NOMO-1 (cell line): ENCODE results near the gene RUVBL1.
"Not testable (repeated sequence)": the region's sequence is repeated elsewhere in the genome, so short reads cannot be mapped to it uniquely, and the experiment has no call there.

Experiments
- DNase-seq, 2 experiments: peaks; one replicate each; lab custom pipeline; 2025; ENCODE audit not compliant: unreplicated experiment in 2 of 2; lab: John Stamatoyannopoulos, UW

The RUVBL1 gene

DNA sequence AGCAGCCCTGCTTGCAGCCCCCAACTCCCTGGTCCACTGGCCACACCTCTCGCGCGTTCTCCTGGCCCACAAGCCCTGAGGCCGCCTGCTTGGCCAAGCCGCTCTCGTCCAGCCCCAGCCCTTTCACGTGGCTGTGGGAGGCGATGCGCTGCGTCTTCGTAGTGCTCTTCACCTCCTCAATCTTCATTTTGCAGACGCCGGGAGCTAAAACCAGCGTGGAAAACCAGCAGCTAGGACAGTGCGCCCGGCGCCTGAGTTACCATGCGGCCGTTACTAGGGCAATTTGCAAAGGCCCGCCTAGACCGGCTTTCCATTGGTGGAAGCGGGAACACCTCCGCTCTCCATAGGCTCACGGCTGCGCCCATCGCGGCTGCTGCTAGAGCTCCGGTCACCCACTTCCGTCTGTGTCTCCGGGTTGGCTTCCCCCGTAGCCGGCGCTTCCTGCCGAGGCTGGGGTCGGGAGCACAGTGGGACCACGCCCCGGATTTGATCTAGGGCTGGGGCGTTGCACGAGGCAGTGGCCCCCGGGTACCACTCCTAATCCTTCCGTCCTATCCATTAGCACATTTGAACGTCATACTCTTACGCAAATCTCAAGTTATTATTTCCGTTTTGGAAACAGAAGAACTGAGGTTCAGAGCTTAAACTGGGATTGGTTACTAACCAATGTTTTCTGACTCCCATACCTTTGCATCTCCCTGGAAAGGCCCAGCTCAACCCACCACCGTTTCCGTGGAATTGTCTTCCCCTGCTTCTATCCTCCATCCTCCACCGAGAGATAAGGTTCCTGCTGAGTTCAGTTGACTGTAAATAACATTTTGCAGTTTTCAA is at the start of gene RUVBL1:
Gene RUVBL1 (minus strand): TSS at position 275 of the 831 bp plus-strand sequence. CDS start 88 bp downstream, at position 187.
- DNase-seq, result peak; percentile 100

- DNase-seq, result no peak
Observed at GRCh38 chr3:128173200-128173599, 49.6 kb upstream of the RUVBL1 start.

GRCh38 chr3:128170866-128171516 is 47.4 kb upstream of the RUVBL1 start:
- peak; percentile 47 to 69 for DNase-seq

GRCh38 chr3:128168836-128169235 is 45.2 kb upstream of the RUVBL1 start:
- peak; percentile 36 to 79 for DNase-seq

- peak; percentile 69 to 85 for DNase-seq
Observed at GRCh38 chr3:128167973-128168674, 44.5 kb upstream of the RUVBL1 start.

GRCh38 chr3:128167646-128167972 is 44.0 kb upstream of the RUVBL1 start:
- DNase-seq, result no peak

- DNase-seq, result no peak
Observed at GRCh38 chr3:128166971-128167453, 43.4 kb upstream of the RUVBL1 start.

DNA sequence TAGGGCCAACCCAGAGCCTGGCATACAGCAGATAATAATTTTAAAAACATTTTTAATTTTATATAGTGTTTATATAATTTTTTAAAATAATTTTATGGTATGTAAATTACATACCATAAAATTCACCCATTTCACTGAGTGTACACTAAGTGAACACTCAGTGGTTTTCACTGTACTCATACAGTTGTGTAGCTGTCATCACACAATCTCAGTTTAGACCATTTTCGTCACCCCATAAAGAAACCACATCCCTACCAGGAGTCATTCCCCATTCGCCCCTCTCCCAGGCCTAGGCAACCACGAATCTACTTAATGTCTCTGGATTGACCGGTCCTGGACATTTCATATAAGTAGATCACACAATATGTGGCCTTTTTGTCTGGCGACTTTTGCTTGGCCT is 39.8 kb upstream of the RUVBL1 start:
- DNase-seq, result no peak

DNA sequence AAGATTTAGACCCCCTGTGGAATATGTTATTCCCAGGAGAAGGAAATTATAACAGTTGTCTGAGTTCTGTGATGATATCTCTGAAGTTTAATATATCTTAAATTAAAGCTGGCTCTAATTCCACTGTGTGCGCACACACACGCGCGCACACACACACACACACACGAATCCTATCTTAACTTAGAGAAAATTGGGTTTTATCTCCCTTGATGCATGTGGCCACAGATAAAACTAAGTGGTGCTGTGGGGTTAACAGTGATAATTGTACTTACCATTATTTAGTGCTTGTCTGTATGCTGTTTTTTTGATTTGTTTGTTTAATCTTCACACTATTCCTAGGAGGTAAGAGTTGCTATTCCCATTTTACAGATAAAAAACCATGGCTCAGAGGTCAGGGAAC is 37.0 kb upstream of the RUVBL1 start:
- DNase-seq, result no peak

DNA sequence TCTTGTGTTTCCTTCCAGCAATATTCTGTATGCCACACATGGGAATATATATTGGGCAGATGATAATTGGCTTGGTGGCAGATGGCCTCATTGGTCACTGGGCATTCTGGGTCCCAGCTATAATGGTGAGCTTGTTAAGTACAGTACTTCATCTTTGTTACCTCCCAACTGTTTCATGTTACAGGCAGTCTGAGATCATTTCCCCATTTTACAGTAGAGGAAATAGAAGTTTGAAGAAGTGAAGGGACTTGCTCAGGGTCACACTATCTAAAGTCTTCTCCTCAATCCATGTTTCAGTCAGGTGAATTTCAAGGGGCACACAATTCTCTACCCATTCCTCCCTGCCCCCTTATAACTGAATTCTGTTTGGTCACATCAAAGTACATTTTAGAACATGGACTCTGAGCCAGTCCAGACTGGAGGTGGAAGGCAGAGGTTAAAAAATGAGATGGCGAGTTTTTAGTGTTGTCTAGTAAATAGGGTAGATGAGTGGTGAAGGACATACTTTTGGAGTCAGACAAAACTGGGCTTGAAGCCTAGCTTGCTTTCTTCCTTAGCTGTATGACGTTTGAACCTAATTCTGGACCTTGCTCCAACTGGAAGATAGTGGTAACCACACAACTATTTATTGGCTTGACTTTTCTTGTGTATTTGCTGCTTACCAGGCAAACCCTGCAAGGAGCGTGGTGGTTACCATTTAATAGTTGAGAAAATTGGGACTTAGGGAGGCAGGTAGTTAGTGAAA is 32.2 kb upstream of the RUVBL1 start:
- no peak for DNase-seq

DNA sequence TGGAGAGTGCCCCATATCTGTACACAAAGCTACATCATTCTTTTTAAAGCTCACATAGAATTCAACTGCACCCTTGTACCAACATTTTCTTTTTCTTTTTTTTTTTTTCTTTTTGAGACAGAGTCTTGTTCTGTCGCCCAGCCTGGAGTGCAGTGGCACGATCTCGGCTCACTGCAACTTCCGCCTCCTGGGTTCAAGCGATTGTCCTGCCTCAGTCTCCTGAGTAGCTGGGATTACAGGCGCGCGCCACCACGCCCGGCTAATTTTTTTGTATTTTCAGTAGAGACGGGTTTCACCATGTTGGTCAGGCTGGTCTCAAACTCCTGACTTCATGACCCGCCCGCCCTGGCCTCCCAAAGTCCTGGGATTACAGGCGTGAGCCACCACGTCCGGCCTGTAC is 30.7 kb upstream of the RUVBL1 start:
- DNase-seq, result not testable (repeated sequence)

- peak; percentile 81 to 92 for DNase-seq
Observed at GRCh38 chr3:128153156-128154041, 29.8 kb upstream of the RUVBL1 start, which contains the start of gene EEFSEC. Gene EEFSEC, plus strand, starts transcription at chr3:128153481. Its CDS starts 27 bp downstream, at chr3:128153508.

DNA sequence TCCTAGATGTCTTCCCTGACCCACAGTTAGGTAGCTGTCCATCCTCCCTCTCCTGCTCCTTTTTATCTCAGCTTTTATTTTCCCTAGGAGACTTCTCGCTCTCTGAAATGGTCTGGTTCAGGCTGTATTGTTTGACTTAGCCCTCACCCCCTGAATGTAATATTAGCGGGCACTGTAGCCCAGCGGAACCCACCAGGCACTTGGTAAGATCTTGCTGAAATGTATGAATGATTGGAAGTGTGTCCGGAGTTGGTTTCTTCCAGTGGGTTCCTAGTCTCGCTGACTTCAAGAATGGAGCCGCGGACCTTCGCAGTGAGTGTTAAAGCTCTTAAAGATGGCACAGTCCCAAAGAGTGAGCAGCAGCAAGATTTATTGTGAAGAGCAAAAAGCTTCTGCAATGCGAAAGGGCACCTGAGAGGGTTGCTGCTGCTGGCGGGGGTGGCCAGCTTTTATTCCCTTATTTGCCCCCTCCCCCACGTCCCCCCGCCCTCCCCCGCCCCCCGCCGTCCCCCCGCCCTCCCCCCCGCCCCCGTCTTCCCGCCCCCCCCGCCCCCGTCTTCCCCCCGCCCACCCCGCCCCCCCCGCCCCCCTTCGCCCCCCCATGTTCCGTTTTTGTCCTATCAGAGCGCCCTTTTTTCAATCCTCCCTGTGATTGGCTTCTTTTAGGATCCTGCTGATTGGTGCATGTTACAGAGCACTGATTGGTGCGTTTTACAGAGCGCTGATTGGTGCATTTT is 29.0 kb upstream of the RUVBL1 start:
- DNase-seq, result peak in 1 of 2 experiments; percentile 63

DNA sequence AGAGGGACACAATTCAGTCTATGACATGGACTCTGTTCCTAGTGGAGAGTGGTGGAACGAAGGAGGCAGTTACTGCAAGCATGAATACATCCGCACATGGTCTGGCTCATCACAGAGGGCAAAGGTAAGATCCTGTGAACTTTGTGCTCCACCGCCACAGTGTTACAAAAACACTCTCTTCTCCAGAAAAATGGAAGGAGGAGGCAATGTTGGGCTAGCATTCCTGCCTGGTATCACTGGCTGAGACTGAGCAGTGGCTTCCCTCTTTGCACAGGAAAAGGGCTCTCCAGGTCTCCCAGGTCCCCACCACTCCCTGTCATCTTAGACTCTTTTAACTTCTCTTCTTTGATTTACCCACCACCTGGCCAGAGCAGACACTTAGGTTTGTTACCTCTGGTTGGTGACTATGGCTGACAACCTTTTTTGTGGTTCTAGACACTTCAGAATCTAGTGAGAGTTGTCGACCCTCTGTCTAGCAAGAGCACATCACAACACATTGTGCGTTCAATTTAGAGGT is 28.2 kb upstream of the RUVBL1 start:
- DNase-seq, result no peak

- no peak for DNase-seq
Observed at GRCh38 chr3:128149650-128150049, 26.0 kb upstream of the RUVBL1 start.

- no peak for DNase-seq
Observed at GRCh38 chr3:128146201-128146600, 22.6 kb upstream of the RUVBL1 start.

- peak; percentile 94 to 97 for DNase-seq
Observed at GRCh38 chr3:128145279-128145678, 21.7 kb upstream of the RUVBL1 start.

- no peak for DNase-seq
Observed at GRCh38 chr3:128144512-128145187, 21.0 kb upstream of the RUVBL1 start.
